Bronchial epithelial cell (primary cell): Measurements from ENCODE around the gene TTLL11. TPM values are rescaled to one million over a fixed set of nuclear protein-coding genes. Genes with fewer than 3 reads are reported as not detected.

Experiments used
- DNase-seq: peaks from one replicate; pipeline ENCODE4 v3.0.0-alpha.2; 2010; ENCODE audit warnings: low read depth
- FAIRE-seq: peaks from 2 replicates; lab custom pipeline; 2011; peaks lifted over from hg19 to GRCh38; lab: Jason Lieb, UNC
- H3K27me3 ChIP-seq: 2 replicates; pipeline ENCODE4 v1.5.1; 2011; ENCODE audit warnings: low read length; ENCODE audit not compliant: control insufficient read depth, insufficient read depth
- H3K36me3 ChIP-seq: 2 replicates; pipeline ENCODE4 v1.5.1; 2011; ENCODE audit warnings: low read length; ENCODE audit not compliant: control insufficient read depth, insufficient read depth
- H3K4me3 ChIP-seq: 2 replicates; pipeline ENCODE4 v1.5.1; 2011; ENCODE audit warnings: mild to moderate bottlenecking, low read depth, low read length, control low read depth
- CTCF ChIP-seq: IDR thresholded peaks from 2 replicates; pipeline ENCODE4 v1.5.1; 2011; ENCODE audit warnings: mild to moderate bottlenecking, moderate library complexity, low read length, control low read depth, inconsistent platforms; ENCODE audit not compliant: insufficient read depth, severe bottlenecking
- total RNA-seq: library from RNA; depleted of rRNA; stranded (reverse); fragments of >200 nt; gene quantifications from 2 replicates; pipeline ENCODE4 v1.2.1, GENCODE V29; 2014

TTLL11 gene
- total RNA-seq, 1 donor from 2014 or later = 1.8 TPM

- TF ChIP-seq CTCF = no peak
- no peak for FAIRE-seq
- no peak overlapping the region for H3K4me3 ChIP-seq
- no peaks in the 10 kb centered on the region for H3K27me3 ChIP-seq
- H3K36me3 ChIP-seq = no peaks in the 10 kb centered on the region
- DNase-seq = no peak
Observed at GRCh38 chr9:122032346-122032745, 60.8 kb downstream of the TTLL11 start.

GRCh38 chr9:122031776-122032175, 61.3 kb downstream of the TTLL11 start:
- H3K4me3 ChIP-seq = no peak overlapping the region
- TF ChIP-seq CTCF = no peak
- FAIRE-seq = no peak

GRCh38 chr9:122031157-122031556, 62.0 kb downstream of the TTLL11 start:
- Histone ChIP-seq H3K27me3 (no peaks in the 10 kb centered on the region), H3K36me3 (no peaks in the 10 kb centered on the region), H3K4me3 (no peak overlapping the region)
- DNase-seq (no peak), FAIRE-seq (no peak)
- no peak for TF ChIP-seq CTCF

More at GRCh38 chr9:122031776-122032175, 61.3 kb downstream of the TTLL11 start:
- H3K27me3 ChIP-seq = no peaks in the 10 kb centered on the region
- H3K36me3 ChIP-seq = no peaks in the 10 kb centered on the region
- DNase-seq = no peak

GRCh38 chr9:122030357-122030756, 62.8 kb downstream of the TTLL11 start:
- FAIRE-seq (no peak), DNase-seq (no peak)
- TF ChIP-seq CTCF = no peak
- Histone ChIP-seq H3K4me3 (no peak overlapping the region), H3K27me3 (no peaks in the 10 kb centered on the region), H3K36me3 (no peaks in the 10 kb centered on the region)

GRCh38 chr9:122029898-122030297, 63.2 kb downstream of the TTLL11 start:
- FAIRE-seq (no peak), DNase-seq (peak; percentile 73)
- no peaks in the 10 kb centered on the region for H3K36me3 ChIP-seq
- TF ChIP-seq CTCF = no peak
- H3K27me3 ChIP-seq = no peaks in the 10 kb centered on the region
- H3K4me3 ChIP-seq = no peak overlapping the region

GRCh38 chr9:122028089-122028488, 65.0 kb downstream of the TTLL11 start:
- FAIRE-seq (no peak), DNase-seq (no peak)
- Histone ChIP-seq H3K27me3 (no peaks in the 10 kb centered on the region), H3K4me3 (no peak overlapping the region), H3K36me3 (no peaks in the 10 kb centered on the region)
- no peak for TF ChIP-seq CTCF
